IPS-18c (cell line): ENCODE measurements around the gene CLPTM1L.
"Not testable (repeated sequence)": the region's sequence is repeated elsewhere in the genome, so short reads cannot be mapped to it uniquely, and the experiment has no call there.

Source experiments
- H3K4me3 ChIP-seq: 2 replicates; pipeline ENCODE4 v1.7.0; 2013; ENCODE audit warnings: low read depth, mild to moderate bottlenecking, low read length, moderate library complexity; ENCODE audit not compliant: insufficient read depth
- H3K9me3 ChIP-seq: one replicate; pipeline ENCODE4 v1.6.1; 2013; ENCODE audit warnings: mild to moderate bottlenecking, low read length, moderate library complexity; ENCODE audit not compliant: control insufficient read depth, insufficient read depth

The CLPTM1L gene

GRCh38 chr5:1279443-1280151 lies 65.3 kb downstream of the CLPTM1L start:
- no peaks in the 10 kb centered on the region for H3K9me3 ChIP-seq
- H3K4me3 ChIP-seq, result no peak overlapping the region

GRCh38 chr5:1278656-1279442 lies 66.0 kb downstream of the CLPTM1L start:
- no peak overlapping the region for H3K4me3 ChIP-seq
- no peaks in the 10 kb centered on the region for H3K9me3 ChIP-seq

GRCh38 chr5:1278216-1278615 lies 66.7 kb downstream of the CLPTM1L start:
- Histone ChIP-seq H3K4me3 (no peak overlapping the region), H3K9me3 (no peaks in the 10 kb centered on the region)

GRCh38 chr5:1277781-1278180 lies 67.1 kb downstream of the CLPTM1L start:
- no peak overlapping the region for H3K4me3 ChIP-seq
- no peaks in the 10 kb centered on the region for H3K9me3 ChIP-seq

GRCh38 chr5:1277331-1277730 lies 67.6 kb downstream of the CLPTM1L start:
- Histone ChIP-seq H3K4me3 (no peak overlapping the region), H3K9me3 (no peaks in the 10 kb centered on the region)

GRCh38 chr5:1276930-1277329 lies 68.0 kb downstream of the CLPTM1L start:
- H3K4me3 ChIP-seq, result no peak overlapping the region
- H3K9me3 ChIP-seq, result no peaks in the 10 kb centered on the region

GRCh38 chr5:1275397-1276391 lies 69.2 kb downstream of the CLPTM1L start:
- H3K9me3 ChIP-seq, H3K4me3 ChIP-seq: not testable (repeated sequence)

- Histone ChIP-seq H3K9me3 (no peaks in the 10 kb centered on the region), H3K4me3 (no peak overlapping the region)
Measured at GRCh38 chr5:1274471-1274870, 70.4 kb downstream of the CLPTM1L start.

- Histone ChIP-seq H3K9me3 (no peaks in the 10 kb centered on the region), H3K4me3 (no peak overlapping the region)
Measured at GRCh38 chr5:1273745-1274144, 71.2 kb downstream of the CLPTM1L start.

GRCh38 chr5:1272201-1272600 lies 72.7 kb downstream of the CLPTM1L start:
- Histone ChIP-seq H3K9me3 (no peaks in the 10 kb centered on the region), H3K4me3 (no peak overlapping the region)

- Histone ChIP-seq H3K4me3 (no peak overlapping the region), H3K9me3 (no peaks in the 10 kb centered on the region)
Measured at GRCh38 chr5:1270933-1271914, 73.7 kb downstream of the CLPTM1L start.

- no peaks in the 10 kb centered on the region for H3K9me3 ChIP-seq
- H3K4me3 ChIP-seq, result no peak overlapping the region
Measured at GRCh38 chr5:1270426-1270825, 74.5 kb downstream of the CLPTM1L start.

GRCh38 chr5:1268666-1269065 lies 76.2 kb downstream of the CLPTM1L start:
- Histone ChIP-seq H3K9me3 (peaks cover 4% of the 10 kb centered on the region), H3K4me3 (no peak overlapping the region)

GRCh38 chr5:1268056-1268455 lies 76.8 kb downstream of the CLPTM1L start:
- H3K4me3 ChIP-seq, result no peak overlapping the region
- H3K9me3 ChIP-seq, result peaks cover 9% of the 10 kb centered on the region
